K562 (cell line): Measurements from ENCODE around the gene TXNRD2. TPM values are rescaled to one million over a fixed set of nuclear protein-coding genes. Genes with fewer than 3 reads are reported as not detected.
A peak's percentile ranks its signal among the peaks of the same experiment; 100 is the strongest.

Source experiments
- ATAC-seq: fragments of 200-7000 bp; cut with Tn5 transposase; 3 replicates; pipeline ENCODE4 v1.9.1; 2020; ENCODE audit warnings: moderate library complexity
- BruUV-seq: library from RNA; stranded (reverse); fragments of 400-500 nt; replicated peaks from 2 replicates; lab custom pipeline; 2021; lab: Mats Ljungman, UMichigan
- CTCF ChIA-PET: fragments of 300-600 bp; formaldehyde crosslinking; extraction: SDS; loops from one replicate; lab custom pipeline; 2021; ENCODE audit warnings: low intra/inter-chr PET ratio; lab: Yijun Ruan, JAX
- POLR2A ChIA-PET: fragments of 300-600, 350-650 bp; sonication (Branson Sonifier 250); formaldehyde crosslinking; extraction: SDS; loops from one replicate; lab custom pipeline; 2021; ENCODE audit warnings: antibody characterized with exemption, inconsistent platforms; lab: Yijun Ruan, JAX
- DNase-seq, 4 experiments: peaks; one replicate each; pipeline versions ENCODE4 v3.0.0 to v3.0.0-alpha.2; 2011 to 2018; ENCODE audit warnings: low spot score in 3 of 4, mixed read lengths in 3 of 4; ENCODE audit errors: extremely low read depth in 1 of 4
- FAIRE-seq: peaks from 2 replicates; lab custom pipeline; 2011; peaks lifted over from hg19 to GRCh38; lab: Jason Lieb, UNC
- H2AFZ ChIP-seq: 2 replicates; pipeline ENCODE4 v1.6.0; 2011; ENCODE audit warnings: low read depth, low read length, control low read depth, inconsistent platforms
- H3K27ac ChIP-seq: fragments of 200-600 bp; 3 replicates; pipeline ENCODE4 v1.8.0; 2011; ENCODE audit warnings: low read depth, mild to moderate bottlenecking, control low read depth, inconsistent platforms, low read length, moderate library complexity, mixed read lengths; ENCODE audit errors: extremely low read depth
- H3K27me3 ChIP-seq, 2 experiments: fragments of 300-600 bp in 1 of 2; 2 replicates in 1 of 2; 3 replicates in 1 of 2; pipeline versions ENCODE4 v1.6.0 to v1.8.0; 2011; ENCODE audit warnings: inconsistent platforms in 2 of 2, low read length in 2 of 2, mild to moderate bottlenecking in 1 of 2, mixed read lengths in 1 of 2, moderate library complexity in 1 of 2; ENCODE audit not compliant: control insufficient read depth in 2 of 2, insufficient read depth in 2 of 2
- H3K36me3 ChIP-seq: fragments of 300-600 bp; 3 replicates; pipeline ENCODE4 v1.8.0; 2011; ENCODE audit warnings: mild to moderate bottlenecking, low read length, inconsistent platforms; ENCODE audit not compliant: control insufficient read depth, insufficient read depth
- H3K4me1 ChIP-seq, 2 experiments: fragments of 200-600 bp in 1 of 2; replicated peaks in 1 of 2; 2 replicates in 1 of 2; 3 replicates in 1 of 2; pipeline versions ENCODE4 v1.5.1 to v1.8.0; 2011; ENCODE audit warnings: inconsistent platforms in 2 of 2, low read length in 2 of 2, mild to moderate bottlenecking in 1 of 2, mixed read lengths in 1 of 2, moderate library complexity in 1 of 2; ENCODE audit not compliant: control insufficient read depth in 2 of 2, insufficient read depth in 2 of 2
- H3K4me2 ChIP-seq: 2 replicates; pipeline ENCODE4 v1.6.1; 2011; ENCODE audit warnings: low read length, control low read depth, inconsistent platforms, mixed read lengths; ENCODE audit not compliant: insufficient read depth
- H3K4me3 ChIP-seq: fragments of 200-600 bp; sonication (generic), shearing (Covaris generic); 2 replicates; pipeline ENCODE4 v1.5.1; 2016; ENCODE audit warnings: control low read depth, inconsistent platforms
- H3K79me2 ChIP-seq: fragments of 200-600 bp; 3 replicates; pipeline ENCODE4 v1.8.0; 2011; ENCODE audit warnings: low read length, inconsistent platforms; ENCODE audit not compliant: control insufficient read depth, insufficient read depth
- H3K9ac ChIP-seq, 2 experiments: 2 replicates each; pipeline versions ENCODE4 v1.6.0 to v1.6.1; 2011; ENCODE audit warnings: low read depth in 2 of 2, low read length in 2 of 2, control low read depth in 1 of 2, inconsistent platforms in 1 of 2, mild to moderate bottlenecking in 1 of 2, mixed read lengths in 1 of 2; ENCODE audit not compliant: insufficient read depth in 1 of 2
- H3K9me1 ChIP-seq: one replicate; pipeline ENCODE4 v1.6.0; 2011; ENCODE audit warnings: inconsistent platforms, mild to moderate bottlenecking, low read length, moderate library complexity; ENCODE audit not compliant: control insufficient read depth, insufficient read depth
- H3K9me3 ChIP-seq: replicated peaks from 2 replicates; pipeline ENCODE4 v1.5.1; 2011; ENCODE audit warnings: low read depth, low read length, inconsistent platforms; ENCODE audit not compliant: control insufficient read depth, insufficient read depth
- H4K20me1 ChIP-seq: replicated peaks from 2 replicates; pipeline ENCODE4 v1.6.1; 2011; ENCODE audit warnings: low read length, inconsistent platforms, mixed read lengths; ENCODE audit not compliant: control insufficient read depth, insufficient read depth
- DIDO1 ChIP-seq: fragments of 450-650 bp; IDR thresholded peaks from 2 replicates; pipeline ENCODE4 v1.6.1; 2016; ENCODE audit warnings: low read depth, missing biosample characterization, missing genetic modification characterization
- E2F1 ChIP-seq: sonication (generic); formaldehyde crosslinking; IDR thresholded peaks from 2 replicates; pipeline ENCODE4 v1.8.1; 2023; ENCODE audit warnings: mild to moderate bottlenecking, missing genetic modification reagents, moderate library complexity
- HIVEP1 ChIP-seq: fragments of 250-450 bp; sonication (Bioruptor Pico); IDR thresholded peaks from 2 replicates; pipeline ENCODE4 v1.4.0; 2020; ENCODE audit warnings: mild to moderate bottlenecking
- HOMEZ ChIP-seq: fragments of 250-450 bp; sonication (Bioruptor Pico); IDR thresholded peaks from 2 replicates; pipeline ENCODE4 v1.4.0; 2020; ENCODE audit warnings: mild to moderate bottlenecking, moderate library complexity
- NCOA4 ChIP-seq: fragments of 450-650 bp; IDR thresholded peaks from 2 replicates; pipeline ENCODE4 v1.6.1; 2018; ENCODE audit warnings: mild to moderate bottlenecking; ENCODE audit not compliant: partially characterized antibody
- PURB ChIP-seq: sonication (generic); formaldehyde crosslinking; IDR thresholded peaks from 2 replicates; pipeline ENCODE4 v1.9.0; 2021; ENCODE audit warnings: low read depth, mild to moderate bottlenecking, missing genetic modification reagents
- SIN3B ChIP-seq: fragments of 450-650 bp; IDR thresholded peaks from 2 replicates; pipeline ENCODE4 v1.6.1; 2017; ENCODE audit warnings: low read depth, mild to moderate bottlenecking, moderate library complexity
- TSC22D4 ChIP-seq: fragments of 450-650 bp; IDR thresholded peaks from 2 replicates; pipeline ENCODE4 v1.6.1; 2016; ENCODE audit warnings: missing genetic modification characterization, missing biosample characterization, control low read depth
- ZC3H8 ChIP-seq: fragments of 450-650 bp; IDR thresholded peaks from 2 replicates; pipeline ENCODE4 v1.6.1; 2017
- ZNF431 ChIP-seq: sonication (generic); formaldehyde crosslinking; IDR thresholded peaks from 2 replicates; pipeline ENCODE4 v1.8.0; 2022; ENCODE audit warnings: mild to moderate bottlenecking, missing genetic modification reagents
- WGBS: fragments of 100-300 bp; shearing (Covaris generic); methylation state at CpG from one replicate; pipeline ENCODE4 v1.1.6; 2016; ENCODE audit warnings: low coverage, mixed read lengths; ENCODE audit not compliant: insufficient coverage; ENCODE audit errors: missing lambda C conversion rate; 5-methylcytosine and 5-hydroxymethylcytosine counted together
- in situ Hi-C: fragments of 300-500 bp; cut with MboI; formaldehyde crosslinking; loops from 4 replicates; pipeline ENCODE4 v1.15.0; 2018; ENCODE audit warnings: inconsistent platforms, mixed read lengths
- intact Hi-C: fragments of 100-400 bp; cut with micrococcal nuclease; formaldehyde crosslinking; loops from 2 replicates; pipeline ENCODE4 v1.14.2; 2022
- polyA plus RNA-seq, 8 experiments: library from polyadenylated mRNA; depleted of rRNA in 4 of 8; stranded (reverse) in 5 of 8; unstranded in 3 of 8; fragments of >200 nt; fragmentation: Nextera tagmentation in 2 of 8; fragmentation: Illumina TruSeq in 1 of 8; extraction: Ambion mirVana in 2 of 8; extraction: Trizol in 1 of 8; gene quantifications; 2 replicates each; pipeline versions ENCODE4 v1.2.1 to v1.2.3, GENCODE V29; 2011 to 2014; ENCODE audit warnings: inconsistent platforms in 1 of 8, missing spikeins in 1 of 8
- total RNA-seq, 7 experiments: library from RNA; depleted of rRNA in 6 of 7; stranded (reverse); fragments of >200 nt in 6 of 7; fragmentation: Illumina TruSeq in 2 of 7; extraction: Trizol in 2 of 7; gene quantifications; 2 replicates each; pipeline versions ENCODE4 v1.2.1 to v1.2.3, GENCODE V29; 2011 to 2021; ENCODE audit warnings: low replicate concordance in 1 of 7
- TF ChIP-seq, protein P1 (sequence below): fragments of 250-450 bp; sonication (Bioruptor Pico); IDR thresholded peaks from 2 replicates; pipeline ENCODE4 v1.5.0; 2021
- TF ChIP-seq, protein P2 (sequence below): fragments of 450-650 bp; IDR thresholded peaks from 2 replicates; pipeline ENCODE4 v1.6.1; 2017; ENCODE audit warnings: antibody characterized with exemption

TXNRD2 gene
- total and polyA plus RNA-seq, 9 of the 15 experiments (the other 6 are each of a cell fraction or from before 2014, with no cell fraction given), result 3.3 to 80.2 (median 49.4) TPM

GRCh38 chr22:19831979-19832378 is 109.6 kb downstream of the TXNRD2 start (continued):
- 0 out of 2 replicates have a peak, but pooled peaks have one; percentile 21 for TF ChIP-seq ZNF431

DNA sequence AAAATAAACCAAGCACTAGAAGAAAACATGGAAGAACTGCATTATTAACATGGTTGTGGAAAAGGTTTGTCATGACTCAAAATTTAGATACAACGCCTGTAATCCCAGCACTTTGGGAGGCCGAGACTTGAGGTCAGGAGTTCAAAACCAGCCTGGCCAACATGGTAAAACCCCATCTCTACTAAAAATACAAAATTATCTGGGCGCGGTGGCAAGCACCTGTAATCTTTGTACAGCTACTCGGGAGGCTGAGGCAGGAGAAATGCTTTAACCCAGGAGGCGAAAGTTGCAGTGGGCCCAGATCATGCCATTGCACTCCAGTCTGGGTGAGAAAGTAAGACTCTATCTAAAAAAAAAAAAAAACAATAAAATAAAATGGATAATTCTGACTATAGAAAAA is 110.6 kb downstream of the TXNRD2 start:
- Histone ChIP-seq H3K27me3 (no peaks in the 10 kb centered on the region), H3K36me3 (no peaks in the 10 kb centered on the region), H3K79me2 (no peaks in the 10 kb centered on the region), H3K9ac (no peak overlapping the region), H3K9me1 (no peaks in the 10 kb centered on the region), H3K4me3 (no peak overlapping the region), H3K4me2 (no peak overlapping the region), H3K4me1 (peaks cover 0 to 13% of the 10 kb centered on the region in 2 experiments; a peak in 3 of 5 replicates), H2AFZ (no peak overlapping the region), H3K27ac (no peak overlapping the region), H4K20me1 (no peaks in the 10 kb centered on the region), H3K9me3 (no peaks in the 10 kb centered on the region; the same call in 1 of the 2 replicates)
- WGBS, result 74% methylated on average over 6 of the region's 6 CpGs
- DNase-seq (no peak), FAIRE-seq (no peak), ATAC-seq (no peak)
- intact Hi-C loops, result no loop called here
- BruUV-seq, result no TSS peak
- ChIA-PET POLR2A (interaction anchor here (0.7 to 16.0 kb wide), 6 partner anchors 10 to 89 kb away, joined by 3 to 247 read pairs (median 22); partner anchors contain the start of genes GNB1L and RTL10), CTCF (no interaction called here)
- in situ Hi-C loops, result no loop called here
- TF ChIP-seq, protein P1, sequence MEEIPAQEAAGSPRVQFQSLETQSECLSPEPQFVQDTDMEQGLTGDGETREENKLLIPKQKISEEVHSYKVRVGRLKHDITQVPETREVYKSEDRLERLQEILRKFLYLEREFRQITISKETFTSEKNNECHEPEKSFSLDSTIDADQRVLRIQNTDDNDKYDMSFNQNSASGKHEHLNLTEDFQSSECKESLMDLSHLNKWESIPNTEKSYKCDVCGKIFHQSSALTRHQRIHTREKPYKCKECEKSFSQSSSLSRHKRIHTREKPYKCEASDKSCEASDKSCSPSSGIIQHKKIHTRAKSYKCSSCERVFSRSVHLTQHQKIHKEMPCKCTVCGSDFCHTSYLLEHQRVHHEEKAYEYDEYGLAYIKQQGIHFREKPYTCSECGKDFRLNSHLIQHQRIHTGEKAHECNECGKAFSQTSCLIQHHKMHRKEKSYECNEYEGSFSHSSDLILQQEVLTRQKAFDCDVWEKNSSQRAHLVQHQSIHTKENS (CRISPR knock-in tag), result no peak
- TF ChIP-seq ZC3H8 (no peak), SIN3B (0 out of 2 replicates have a peak, but pooled peaks have one; percentile 37), TSC22D4 (tag) (0 out of 2 replicates have a peak, but pooled peaks have one; percentile 54), NCOA4 (no peak), PURB (CRISPR knock-in tag) (no peak), DIDO1 (no peak), HIVEP1 (no peak), HOMEZ (CRISPR knock-in tag) (no peak), E2F1 (CRISPR knock-in tag) (peak; percentile 31; the same call in 1 of the 2 replicates)
- TF ChIP-seq, protein P2, sequence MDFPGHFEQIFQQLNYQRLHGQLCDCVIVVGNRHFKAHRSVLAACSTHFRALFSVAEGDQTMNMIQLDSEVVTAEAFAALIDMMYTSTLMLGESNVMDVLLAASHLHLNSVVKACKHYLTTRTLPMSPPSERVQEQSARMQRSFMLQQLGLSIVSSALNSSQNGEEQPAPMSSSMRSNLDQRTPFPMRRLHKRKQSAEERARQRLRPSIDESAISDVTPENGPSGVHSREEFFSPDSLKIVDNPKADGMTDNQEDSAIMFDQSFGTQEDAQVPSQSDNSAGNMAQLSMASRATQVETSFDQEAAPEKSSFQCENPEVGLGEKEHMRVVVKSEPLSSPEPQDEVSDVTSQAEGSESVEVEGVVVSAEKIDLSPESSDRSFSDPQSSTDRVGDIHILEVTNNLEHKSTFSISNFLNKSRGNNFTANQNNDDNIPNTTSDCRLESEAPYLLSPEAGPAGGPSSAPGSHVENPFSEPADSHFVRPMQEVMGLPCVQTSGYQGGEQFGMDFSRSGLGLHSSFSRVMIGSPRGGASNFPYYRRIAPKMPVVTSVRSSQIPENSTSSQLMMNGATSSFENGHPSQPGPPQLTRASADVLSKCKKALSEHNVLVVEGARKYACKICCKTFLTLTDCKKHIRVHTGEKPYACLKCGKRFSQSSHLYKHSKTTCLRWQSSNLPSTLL, result no peak
